ENCODE measurements around the gene NBEAL1.

The NBEAL1 gene

DNA sequence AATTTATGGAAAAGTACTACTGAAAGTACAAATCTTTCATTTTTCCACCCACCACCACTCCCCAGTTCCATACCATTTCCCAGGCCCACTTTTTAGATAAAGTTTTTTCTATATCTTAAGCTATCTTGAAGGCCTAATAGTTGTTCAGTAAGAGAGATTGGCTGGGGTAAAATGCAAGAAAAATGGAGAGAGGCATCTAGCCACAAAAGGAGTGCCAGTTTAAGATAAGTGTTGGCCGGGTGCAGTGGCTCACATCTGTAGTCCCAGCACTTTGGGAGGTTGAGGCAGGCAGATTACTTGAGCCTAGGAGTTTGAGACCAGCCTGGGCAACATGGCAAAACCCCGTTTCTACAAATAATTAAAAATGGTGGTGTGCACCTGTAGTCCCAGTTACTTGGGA lies 28.6 kb downstream of the NBEAL1 start:
- Histone ChIP-seq H3K79me2 (ENCODE audit: insufficient read depth, low read length) (no peaks in the 10 kb centered on the region), H3K36me3 (ENCODE audit: insufficient read depth, low read length) (peaks cover 2% of the 10 kb centered on the region; the same call in 1 of the 2 replicates), H3K9ac (ENCODE audit: low read depth, low read length) (no peak overlapping the region), H3K4me3 (ENCODE audit: low read depth in 1 of 2, low read length in 2 of 2) (no peak overlapping the region), H4K20me1 (ENCODE audit: insufficient read depth, low read length) (no peaks in the 10 kb centered on the region), H3K9me3 (ENCODE audit: insufficient read depth, low read length, severe bottlenecking) (no peaks in the 10 kb centered on the region), H3K27me3 (ENCODE audit: insufficient read depth, low read length, poor library complexity) (no peaks in the 10 kb centered on the region), H3K4me1 (ENCODE audit: insufficient read depth, low read length) (no peaks in the 10 kb centered on the region), H3K4me2 (ENCODE audit: insufficient read depth, low read length) (no peak overlapping the region), H2AFZ (ENCODE audit: low read depth, low read length) (no peak overlapping the region), H3K27ac (ENCODE audit: low read length) (no peak overlapping the region)
- TF ChIP-seq, protein P1, sequence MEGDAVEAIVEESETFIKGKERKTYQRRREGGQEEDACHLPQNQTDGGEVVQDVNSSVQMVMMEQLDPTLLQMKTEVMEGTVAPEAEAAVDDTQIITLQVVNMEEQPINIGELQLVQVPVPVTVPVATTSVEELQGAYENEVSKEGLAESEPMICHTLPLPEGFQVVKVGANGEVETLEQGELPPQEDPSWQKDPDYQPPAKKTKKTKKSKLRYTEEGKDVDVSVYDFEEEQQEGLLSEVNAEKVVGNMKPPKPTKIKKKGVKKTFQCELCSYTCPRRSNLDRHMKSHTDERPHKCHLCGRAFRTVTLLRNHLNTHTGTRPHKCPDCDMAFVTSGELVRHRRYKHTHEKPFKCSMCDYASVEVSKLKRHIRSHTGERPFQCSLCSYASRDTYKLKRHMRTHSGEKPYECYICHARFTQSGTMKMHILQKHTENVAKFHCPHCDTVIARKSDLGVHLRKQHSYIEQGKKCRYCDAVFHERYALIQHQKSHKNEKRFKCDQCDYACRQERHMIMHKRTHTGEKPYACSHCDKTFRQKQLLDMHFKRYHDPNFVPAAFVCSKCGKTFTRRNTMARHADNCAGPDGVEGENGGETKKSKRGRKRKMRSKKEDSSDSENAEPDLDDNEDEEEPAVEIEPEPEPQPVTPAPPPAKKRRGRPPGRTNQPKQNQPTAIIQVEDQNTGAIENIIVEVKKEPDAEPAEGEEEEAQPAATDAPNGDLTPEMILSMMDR (IDR thresholded peaks at IDR 0.05; ENCODE audit: borderline replicate concordance, extremely low read depth, low read length, poor library complexity, severe bottlenecking): no peak
- no peak for TF ChIP-seq EZH2 (IDR thresholded peaks at IDR 0.05; ENCODE audit: borderline replicate concordance, low read depth, low read length, severe bottlenecking)
- ATAC-seq (ENCODE audit: insufficient read depth, low read depth) (no peak), DNase-seq (no peak)

- Histone ChIP-seq H4K20me1 (ENCODE audit: insufficient read depth, low read length) (no peaks in the 10 kb centered on the region), H3K36me3 (ENCODE audit: insufficient read depth, low read length) (peaks cover 2% of the 10 kb centered on the region; the same call in 1 of the 2 replicates), H3K79me2 (ENCODE audit: insufficient read depth, low read length) (no peaks in the 10 kb centered on the region), H3K27me3 (ENCODE audit: insufficient read depth, low read length, poor library complexity) (no peaks in the 10 kb centered on the region), H3K27ac (ENCODE audit: low read length) (no peak overlapping the region), H3K4me2 (ENCODE audit: insufficient read depth, low read length) (no peak overlapping the region), H2AFZ (ENCODE audit: low read depth, low read length) (no peak overlapping the region), H3K4me3 (ENCODE audit: low read depth in 1 of 2, low read length in 2 of 2) (no peak overlapping the region), H3K9me3 (ENCODE audit: insufficient read depth, low read length, severe bottlenecking) (no peaks in the 10 kb centered on the region), H3K4me1 (ENCODE audit: insufficient read depth, low read length) (no peaks in the 10 kb centered on the region), H3K9ac (ENCODE audit: low read depth, low read length) (no peak overlapping the region)
- ATAC-seq (ENCODE audit: insufficient read depth, low read depth): no peak
- no peak for DNase-seq
- TF ChIP-seq, protein P1 (IDR thresholded peaks at IDR 0.05; ENCODE audit: borderline replicate concordance, extremely low read depth, low read length, poor library complexity, severe bottlenecking): no peak
- TF ChIP-seq EZH2 (IDR thresholded peaks at IDR 0.05; ENCODE audit: borderline replicate concordance, low read depth, low read length, severe bottlenecking): no peak
Measured at GRCh38 chr2:203045867-203046266, 31.2 kb downstream of the NBEAL1 start.

- Histone ChIP-seq H3K9ac (ENCODE audit: low read depth, low read length) (no peak overlapping the region), H3K4me3 (ENCODE audit: low read depth in 1 of 2, low read length in 2 of 2) (no peak overlapping the region), H3K9me3 (ENCODE audit: insufficient read depth, low read length, severe bottlenecking) (no peaks in the 10 kb centered on the region), H3K27ac (ENCODE audit: low read length) (no peak overlapping the region), H3K27me3 (ENCODE audit: insufficient read depth, low read length, poor library complexity) (no peaks in the 10 kb centered on the region), H4K20me1 (ENCODE audit: insufficient read depth, low read length) (no peaks in the 10 kb centered on the region), H2AFZ (ENCODE audit: low read depth, low read length) (no peak overlapping the region), H3K4me1 (ENCODE audit: insufficient read depth, low read length) (no peaks in the 10 kb centered on the region), H3K79me2 (ENCODE audit: insufficient read depth, low read length) (no peaks in the 10 kb centered on the region), H3K36me3 (ENCODE audit: insufficient read depth, low read length) (peaks cover 3% of the 10 kb centered on the region; the same call in 1 of the 2 replicates), H3K4me2 (ENCODE audit: insufficient read depth, low read length) (no peak overlapping the region)
- no peak for DNase-seq
- ATAC-seq (ENCODE audit: insufficient read depth, low read depth): no peak
- TF ChIP-seq EZH2 (IDR thresholded peaks at IDR 0.05; ENCODE audit: borderline replicate concordance, low read depth, low read length, severe bottlenecking): no peak
- TF ChIP-seq, protein P1 (IDR thresholded peaks at IDR 0.05; ENCODE audit: borderline replicate concordance, extremely low read depth, low read length, poor library complexity, severe bottlenecking): no peak
Measured at GRCh38 chr2:203052539-203052938, 37.9 kb downstream of the NBEAL1 start.
